Gastrocnemius medialis (tissue), 4 donors: Measurements from ENCODE around the gene CCDC51.

Experiments used
- POLR2A ChIP-seq, 2 donors: fragments of 450-650 bp; IDR thresholded peaks; one replicate each; pipeline ENCODE4 v1.6.1; 2017; ENCODE audit warnings: antibody characterized with exemption in 2 of 2, mild to moderate bottlenecking in 2 of 2, moderate library complexity in 2 of 2
- TF ChIP-seq, protein P1 (sequence below), 5 experiments: fragments of 450-650 bp in 3 of 5; fragments of 200-600 bp in 2 of 5; sonication (generic) in 2 of 5; IDR thresholded peaks in 4 of 5; conservative IDR thresholded peaks in 1 of 5; 1 replicate in 4 of 5; 2 replicates in 1 of 5; pipeline ENCODE4 v1.5.1; 2016 to 2019; ENCODE audit warnings: antibody characterized with exemption in 5 of 5, mild to moderate bottlenecking in 3 of 5, moderate library complexity in 3 of 5

DNA sequence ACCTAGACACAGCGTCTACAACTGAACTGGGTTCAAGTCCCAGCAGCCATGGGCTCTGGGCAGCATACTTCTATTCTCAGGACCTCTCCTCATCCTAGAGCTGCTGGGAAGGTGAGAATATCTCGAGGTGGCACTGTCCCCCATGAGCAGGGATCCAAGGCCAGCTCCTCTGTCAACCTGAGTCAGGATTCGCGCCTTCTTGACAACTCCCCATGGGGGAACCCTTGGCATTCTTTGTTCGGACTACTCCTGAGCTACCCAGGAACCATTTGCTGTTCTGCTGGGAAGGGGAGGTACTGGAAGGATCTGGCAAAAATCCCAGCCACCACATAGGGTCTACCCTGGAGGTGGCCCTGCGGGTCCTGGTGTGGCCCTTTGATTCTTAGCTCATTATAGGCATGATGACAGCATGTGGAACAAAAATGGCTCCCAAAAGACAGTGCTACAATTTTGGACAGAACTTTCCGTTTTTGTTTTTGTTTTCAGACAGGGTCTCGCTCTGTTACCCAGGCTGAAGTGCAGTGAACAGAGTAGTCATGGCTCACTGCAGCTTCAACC is 32.3 kb downstream of the CCDC51 start:
- TF ChIP-seq, protein P1, sequence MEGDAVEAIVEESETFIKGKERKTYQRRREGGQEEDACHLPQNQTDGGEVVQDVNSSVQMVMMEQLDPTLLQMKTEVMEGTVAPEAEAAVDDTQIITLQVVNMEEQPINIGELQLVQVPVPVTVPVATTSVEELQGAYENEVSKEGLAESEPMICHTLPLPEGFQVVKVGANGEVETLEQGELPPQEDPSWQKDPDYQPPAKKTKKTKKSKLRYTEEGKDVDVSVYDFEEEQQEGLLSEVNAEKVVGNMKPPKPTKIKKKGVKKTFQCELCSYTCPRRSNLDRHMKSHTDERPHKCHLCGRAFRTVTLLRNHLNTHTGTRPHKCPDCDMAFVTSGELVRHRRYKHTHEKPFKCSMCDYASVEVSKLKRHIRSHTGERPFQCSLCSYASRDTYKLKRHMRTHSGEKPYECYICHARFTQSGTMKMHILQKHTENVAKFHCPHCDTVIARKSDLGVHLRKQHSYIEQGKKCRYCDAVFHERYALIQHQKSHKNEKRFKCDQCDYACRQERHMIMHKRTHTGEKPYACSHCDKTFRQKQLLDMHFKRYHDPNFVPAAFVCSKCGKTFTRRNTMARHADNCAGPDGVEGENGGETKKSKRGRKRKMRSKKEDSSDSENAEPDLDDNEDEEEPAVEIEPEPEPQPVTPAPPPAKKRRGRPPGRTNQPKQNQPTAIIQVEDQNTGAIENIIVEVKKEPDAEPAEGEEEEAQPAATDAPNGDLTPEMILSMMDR (IDR thresholded peaks at IDR 0.05 in 4 of 5, conservative IDR thresholded peaks at IDR 0.05 in 1 of 5) = no peak
- no peak for TF ChIP-seq POLR2A (IDR thresholded peaks at IDR 0.05)
